ENCODE measurements around the gene OLFML2B.

The OLFML2B gene

DNA sequence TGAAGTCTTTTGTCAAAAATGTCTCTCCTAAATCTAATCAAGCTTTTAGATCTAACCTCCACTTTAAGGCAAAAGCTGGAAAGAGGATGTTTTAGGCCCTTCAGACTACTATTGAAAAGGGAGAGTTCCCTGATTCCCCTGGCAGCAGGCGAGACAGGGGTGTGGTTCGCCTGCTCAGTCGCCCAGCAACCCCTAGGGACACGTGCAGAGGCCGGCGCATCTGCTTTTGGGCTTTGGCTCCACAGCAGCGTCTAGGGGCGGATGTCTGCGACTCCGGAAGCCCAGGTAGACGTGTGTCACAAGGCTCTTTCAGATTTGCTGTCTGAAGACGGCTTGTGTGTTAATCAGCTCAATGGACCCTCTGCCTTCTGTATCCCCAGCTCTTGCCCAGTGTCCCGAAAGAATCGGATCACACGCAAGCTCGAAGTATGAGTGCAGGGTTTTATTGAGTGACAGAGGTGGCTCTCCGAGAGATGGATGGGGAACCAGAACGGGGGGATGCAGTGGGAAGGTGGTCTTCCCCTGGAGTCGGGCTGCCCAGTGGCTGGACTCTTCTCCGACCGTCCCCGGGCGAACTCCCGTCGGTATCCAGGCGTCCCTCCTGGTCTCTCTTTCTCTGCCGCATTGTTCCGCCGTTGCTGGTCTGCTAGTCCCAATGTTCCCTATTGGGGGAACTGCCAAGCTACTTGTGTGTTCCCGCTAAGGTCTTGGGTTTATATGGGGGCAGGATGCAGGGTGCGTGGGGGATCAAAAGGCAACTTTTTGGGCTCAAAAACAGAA, 45.5 kb downstream of the OLFML2B start:
- no peak for DNase-seq (ENCODE audit: low read depth in 2 of 2)

DNA sequence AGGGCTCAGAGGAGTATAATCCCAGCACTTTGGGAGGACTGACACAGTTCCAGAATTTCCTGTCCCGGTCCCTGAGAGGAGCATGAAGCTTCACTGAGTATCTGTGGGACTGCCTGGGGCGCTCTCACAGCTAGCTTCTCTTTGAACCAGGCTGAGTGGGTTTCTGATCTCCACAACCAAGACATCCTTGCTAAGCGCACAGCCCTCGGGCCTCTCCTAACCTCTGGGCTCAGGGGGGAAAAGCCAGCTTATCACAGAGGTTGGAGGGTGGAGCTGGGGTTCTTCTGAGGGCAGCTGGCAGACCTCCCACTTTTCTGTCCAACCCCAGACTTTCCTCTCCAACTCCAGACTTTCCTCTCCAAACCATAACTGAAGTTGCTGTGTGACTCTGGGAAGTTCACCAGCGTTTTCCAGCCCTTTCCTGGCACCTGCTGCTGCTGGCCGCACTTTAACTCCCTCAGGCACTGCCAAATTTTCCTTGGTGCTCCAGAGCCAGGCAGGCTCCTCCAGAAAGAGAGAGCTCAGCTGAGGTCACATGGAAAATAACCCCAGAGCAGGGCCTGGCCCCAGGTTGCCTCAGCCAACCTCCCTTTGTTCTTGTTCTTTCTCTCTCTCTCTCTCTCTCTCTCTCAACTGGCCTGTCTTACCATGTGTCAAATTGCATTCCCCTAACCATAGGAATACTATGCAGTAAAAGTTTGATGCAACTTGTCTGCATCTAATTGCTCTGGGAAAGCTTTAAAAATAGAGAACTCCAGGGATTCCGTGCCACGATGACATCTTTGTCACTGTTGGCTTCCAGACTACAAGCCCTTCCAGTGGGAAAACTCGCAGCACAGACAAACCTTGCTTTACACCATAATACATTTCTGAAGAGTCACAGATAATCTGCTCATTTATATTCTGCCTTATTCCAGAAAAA, 49.5 kb downstream of the OLFML2B start:
- DNase-seq (ENCODE audit: low read depth in 2 of 2) = no peak

DNA sequence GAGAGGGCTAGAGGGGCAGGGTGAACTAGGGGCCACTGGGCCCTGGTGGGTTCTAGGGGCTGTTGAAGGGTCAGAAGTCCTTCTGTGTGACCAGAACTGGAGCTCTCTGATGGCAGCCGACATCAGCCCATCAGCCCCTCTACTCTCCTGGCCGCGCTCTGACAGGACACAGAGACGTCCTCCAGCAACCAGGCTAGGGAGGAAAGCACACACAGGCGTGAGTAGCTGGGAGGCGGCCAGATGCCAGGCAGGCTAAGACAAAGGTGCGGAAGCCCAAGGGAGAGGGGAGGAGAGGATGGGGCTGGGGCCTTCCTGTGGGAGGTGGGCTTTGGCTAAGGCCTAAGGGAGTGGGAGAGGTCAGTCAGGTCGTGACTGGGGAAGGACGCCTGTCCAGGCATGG, 50.8 kb downstream of the OLFML2B start:
- DNase-seq (ENCODE audit: low read depth in 2 of 2) = no peak

DNA sequence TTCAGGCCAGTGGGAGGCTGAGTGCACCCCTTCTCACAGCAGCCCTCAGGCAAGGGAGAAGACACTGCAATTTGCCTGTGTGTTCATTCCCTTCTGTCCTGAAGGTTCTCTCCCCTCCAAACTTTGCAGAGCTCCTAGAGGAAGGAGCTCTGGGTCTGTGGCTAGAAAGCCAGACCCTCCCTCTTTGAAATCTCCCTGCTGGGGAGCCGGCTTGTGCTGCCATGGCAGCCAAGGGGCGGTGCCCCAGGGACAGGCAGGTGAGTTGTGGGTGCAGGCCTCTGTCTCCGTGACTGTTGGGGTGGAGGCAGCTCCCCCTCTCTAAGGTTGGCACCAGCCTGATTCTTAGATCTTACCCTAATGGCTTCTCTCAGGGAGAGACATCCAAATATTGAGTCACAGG, 53.0 kb downstream of the OLFML2B start:
- DNase-seq (ENCODE audit: low read depth in 2 of 2) = no peak

DNA sequence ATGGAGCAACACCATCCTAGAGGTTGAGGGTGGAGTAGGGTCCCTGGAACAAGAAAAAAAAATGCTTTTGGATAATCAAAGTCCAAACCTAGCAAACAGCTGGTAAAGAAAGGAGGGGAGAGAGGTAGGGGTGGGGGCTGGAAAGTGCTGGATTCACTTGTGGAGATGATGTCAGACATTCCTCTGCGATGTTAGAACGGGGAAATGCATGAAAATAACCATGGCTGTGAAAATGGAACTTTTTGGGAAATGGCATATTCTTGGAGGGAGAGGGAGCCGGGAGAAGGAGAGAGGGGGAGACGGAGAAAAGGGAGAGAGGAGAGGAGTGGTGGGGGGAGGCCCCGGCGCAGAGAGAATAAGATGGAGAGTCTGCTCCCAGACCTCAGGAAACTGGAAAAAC, 53.6 kb downstream of the OLFML2B start:
- DNase-seq (ENCODE audit: low read depth in 2 of 2) = no peak

DNA sequence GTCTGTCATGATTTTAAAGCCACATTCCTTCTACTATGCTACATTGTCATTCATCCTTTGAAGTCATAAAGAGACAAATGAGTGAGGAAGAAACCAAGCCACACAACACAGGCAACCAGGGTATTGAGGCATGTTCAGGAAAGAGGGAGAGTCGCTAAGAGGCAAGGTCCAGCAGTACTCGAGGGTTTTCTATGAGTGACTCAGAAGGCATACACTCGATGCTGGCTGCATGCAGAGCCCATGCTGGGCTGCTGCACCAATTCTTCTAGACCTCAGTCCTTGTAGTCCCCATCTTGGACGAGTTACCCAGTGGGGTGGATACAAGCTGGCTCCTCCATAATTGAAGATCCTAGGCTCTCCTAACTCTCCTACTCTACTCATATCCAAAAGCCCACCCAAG, 57.6 kb downstream of the OLFML2B start:
- no peak for DNase-seq (ENCODE audit: low read depth in 2 of 2)

DNA sequence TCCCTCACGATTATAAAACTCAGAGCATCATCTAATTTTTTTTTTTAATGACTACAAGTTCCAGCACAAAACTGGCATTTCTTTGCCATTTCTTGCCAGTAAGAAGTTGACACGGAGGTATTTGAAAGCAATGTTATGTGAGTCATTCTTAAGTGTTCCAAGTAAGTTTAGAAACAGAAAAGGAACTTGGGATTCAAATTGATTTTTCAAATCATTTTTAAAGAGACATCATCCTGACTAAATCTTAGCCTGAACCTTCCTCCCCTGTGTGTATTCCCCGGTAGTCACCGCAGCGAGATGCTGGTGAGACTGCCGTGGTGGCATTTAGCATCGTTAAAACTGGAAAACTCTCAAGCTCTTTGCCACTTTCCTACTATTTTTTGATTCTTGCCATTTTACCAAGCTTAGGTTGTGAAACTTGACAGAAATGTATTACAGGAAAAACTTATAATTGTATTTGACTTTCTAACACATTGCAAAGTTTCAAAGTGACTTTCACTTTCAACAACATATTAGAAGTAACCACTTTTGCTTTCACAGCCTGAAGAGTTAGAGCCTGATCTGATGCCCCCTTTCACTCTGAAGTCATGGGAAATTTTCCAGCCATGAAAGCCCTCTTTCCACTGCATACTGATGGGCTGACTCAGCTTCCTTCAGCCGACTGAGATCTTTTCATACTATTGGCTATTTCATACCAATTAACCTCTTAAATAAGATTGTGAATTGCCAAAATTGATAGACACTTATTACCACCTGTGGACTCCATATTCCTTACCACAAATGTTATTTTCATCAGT, 61.4 kb downstream of the OLFML2B start:
- DNase-seq (ENCODE audit: low read depth in 2 of 2) = peak; percentile 28 to 35

DNA sequence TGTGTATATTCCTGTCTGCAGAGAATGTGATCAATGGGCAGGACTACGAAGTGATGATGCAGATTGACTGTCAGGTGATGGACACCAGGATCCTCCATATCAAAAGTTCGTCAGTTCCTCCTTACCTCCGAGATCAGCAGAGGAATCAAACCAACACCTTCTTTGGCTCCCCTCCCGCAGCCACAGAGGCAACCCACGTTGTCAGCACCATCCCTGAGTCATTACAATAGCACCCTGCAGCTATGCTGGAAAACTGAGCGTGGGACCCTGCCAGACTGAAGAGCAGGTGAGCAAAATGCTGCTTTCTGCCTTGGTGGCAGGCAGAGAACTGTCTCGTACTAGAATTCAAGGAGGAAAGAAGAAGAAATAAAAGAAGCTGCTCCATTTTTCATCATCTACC, 65.2 kb downstream of the OLFML2B start:
- no peak for DNase-seq (ENCODE audit: low read depth in 2 of 2)

DNA sequence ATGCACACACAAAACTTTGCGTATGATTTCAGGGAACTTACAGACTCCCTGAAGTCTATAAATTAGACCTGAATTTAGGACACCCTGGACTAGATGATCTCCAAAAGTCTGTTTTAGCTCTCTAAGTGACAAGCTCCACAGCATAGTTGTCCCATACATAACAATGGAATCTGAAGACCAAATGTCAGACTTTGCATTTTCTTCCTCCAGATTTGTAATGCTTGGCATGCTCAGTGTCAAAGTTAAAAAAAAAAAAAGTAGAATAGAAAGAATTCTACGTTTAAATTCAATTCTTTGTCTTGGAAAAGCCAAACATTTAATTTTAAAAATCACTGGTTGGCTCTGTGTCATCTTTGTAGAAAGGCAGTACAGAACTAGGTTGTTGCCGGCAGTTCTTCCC, 66.7 kb downstream of the OLFML2B start:
- no peak for DNase-seq (ENCODE audit: low read depth in 2 of 2)

DNA sequence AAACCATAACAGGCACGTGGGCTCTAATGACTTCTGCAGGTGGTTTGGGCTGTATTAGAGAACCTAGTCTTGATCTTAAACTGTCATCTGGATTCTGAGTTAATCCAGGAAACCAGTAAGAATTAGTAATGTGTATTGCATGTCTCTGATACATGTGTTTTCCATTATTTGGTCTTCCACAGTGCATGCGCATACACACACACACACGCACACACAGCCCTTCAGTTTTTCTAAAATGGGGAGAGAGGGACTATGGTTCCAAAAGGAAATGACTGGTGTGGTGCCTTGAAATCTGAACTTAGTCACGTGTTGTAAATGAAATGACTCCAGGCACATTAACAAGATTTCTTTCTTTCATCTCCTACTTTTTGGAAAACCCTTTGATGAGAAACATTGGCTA, 67.6 kb downstream of the OLFML2B start:
- DNase-seq (ENCODE audit: low read depth in 2 of 2) = no peak

DNA sequence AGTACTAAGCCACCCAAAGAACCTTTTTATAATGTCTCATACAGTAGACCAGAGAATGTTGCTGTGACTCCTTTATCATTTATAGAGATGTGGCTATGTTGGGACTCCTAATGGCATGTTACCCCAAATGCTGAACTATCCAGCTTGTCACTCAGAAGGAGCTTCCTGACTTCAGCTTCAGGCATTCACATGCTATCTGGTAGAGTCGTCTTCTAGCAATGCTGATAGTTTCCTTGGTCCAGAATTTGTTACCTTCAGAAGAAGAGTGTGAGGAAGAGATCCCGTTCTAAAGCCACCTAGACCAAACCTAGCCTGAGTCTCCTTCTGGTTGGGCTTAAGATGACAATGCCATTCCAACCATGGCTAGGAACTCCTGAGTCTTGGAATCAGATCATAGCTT, 68.1 kb downstream of the OLFML2B start:
- DNase-seq (ENCODE audit: low read depth in 2 of 2) = no peak

DNA sequence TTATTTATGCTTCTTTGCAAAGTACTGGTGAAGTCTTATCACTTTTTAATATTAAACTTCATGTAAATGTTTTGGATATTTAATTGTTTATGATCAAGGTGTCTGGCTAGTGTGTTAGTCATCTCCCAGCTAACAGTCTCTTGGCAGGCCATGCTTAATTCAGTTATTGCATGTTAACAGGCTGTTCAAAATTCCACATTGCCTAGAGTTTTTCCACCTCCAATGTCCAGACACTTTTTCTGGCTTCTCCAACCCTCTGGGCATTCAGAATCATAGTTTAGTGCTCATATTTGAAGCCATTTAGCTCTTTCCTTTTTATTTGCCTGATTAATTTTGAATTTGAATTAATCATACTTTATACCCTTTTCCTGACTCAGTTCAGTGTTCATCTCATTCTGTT, 69.2 kb downstream of the OLFML2B start:
- DNase-seq (ENCODE audit: low read depth in 2 of 2) = no peak

DNA sequence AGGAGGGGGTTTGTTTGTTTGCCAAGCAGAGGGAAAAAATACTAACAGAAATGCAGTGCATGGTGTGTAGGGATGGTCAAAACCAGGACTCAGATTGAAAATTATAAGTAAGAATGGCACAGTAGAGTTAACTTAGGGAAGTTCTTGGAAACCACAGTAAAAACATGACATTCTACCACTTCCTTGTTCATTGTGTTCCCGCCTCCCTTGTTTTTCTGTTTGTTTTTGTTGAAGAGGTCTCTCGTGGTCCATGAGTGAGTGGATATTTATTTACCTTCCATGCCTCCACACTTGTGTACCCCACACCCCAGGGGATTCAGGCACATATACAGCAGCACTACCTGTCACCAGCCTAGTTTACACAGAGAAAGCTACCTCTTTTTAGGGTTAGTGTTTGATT, 69.6 kb downstream of the OLFML2B start:
- DNase-seq (ENCODE audit: low read depth in 2 of 2) = no peak

DNA sequence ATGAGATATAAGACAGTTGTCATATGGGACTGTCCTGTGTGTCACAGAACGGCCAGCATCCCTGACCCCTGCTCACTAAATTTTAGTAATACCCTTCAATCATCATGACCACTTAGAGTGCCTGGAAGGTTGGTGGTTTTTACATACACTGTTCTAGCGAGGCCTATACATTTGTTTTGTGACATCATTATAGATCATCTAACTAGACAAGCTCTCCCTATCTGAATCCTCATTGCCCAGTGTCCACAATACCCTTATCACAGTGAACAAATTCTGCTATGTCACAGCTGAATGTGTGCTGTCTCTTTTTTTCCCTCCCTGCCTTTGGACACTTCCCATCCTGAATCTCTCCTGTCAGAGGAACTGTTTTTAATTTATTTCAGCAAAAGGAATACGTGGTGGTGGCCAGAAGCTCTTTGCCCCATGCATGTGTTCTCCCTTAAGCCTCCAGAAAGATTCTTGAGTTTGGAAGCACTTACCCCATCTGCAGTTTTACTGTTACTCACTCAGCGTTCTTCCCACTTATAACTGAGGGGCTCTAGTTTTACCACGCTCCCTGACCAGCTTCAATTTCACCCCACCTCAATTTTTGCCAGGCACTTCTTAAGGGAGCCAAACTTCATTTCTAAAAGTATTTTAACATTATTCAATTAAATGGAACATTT, 70.3 kb downstream of the OLFML2B start:
- DNase-seq (ENCODE audit: low read depth in 2 of 2) = no peak

DNA sequence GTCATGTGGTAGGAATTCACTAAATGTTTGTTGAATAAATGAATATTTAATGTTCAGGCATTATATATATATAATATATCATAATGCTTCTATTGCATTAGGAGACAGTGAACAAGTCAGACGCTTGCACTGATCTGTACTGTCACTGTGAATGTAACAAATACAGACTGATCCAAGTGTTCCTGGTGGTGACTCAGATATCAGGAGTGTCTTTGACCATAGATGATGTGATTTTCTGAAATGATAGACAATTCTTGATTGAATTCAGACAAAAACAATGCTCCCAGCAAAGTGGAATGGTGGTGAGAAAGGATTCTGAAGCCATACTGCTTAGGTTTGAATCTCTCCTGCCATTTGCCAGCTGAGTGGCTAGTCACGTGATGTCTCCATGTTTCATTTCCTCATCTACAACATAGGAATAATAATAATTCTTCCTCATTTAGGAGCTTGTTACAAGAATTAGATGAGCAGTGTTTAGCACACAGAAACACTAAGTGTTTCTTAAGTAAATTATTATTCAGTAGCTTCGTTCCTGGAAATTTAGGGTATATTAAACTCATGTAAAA, 71.0 kb downstream of the OLFML2B start:
- DNase-seq (ENCODE audit: low read depth in 2 of 2) = no peak

DNA sequence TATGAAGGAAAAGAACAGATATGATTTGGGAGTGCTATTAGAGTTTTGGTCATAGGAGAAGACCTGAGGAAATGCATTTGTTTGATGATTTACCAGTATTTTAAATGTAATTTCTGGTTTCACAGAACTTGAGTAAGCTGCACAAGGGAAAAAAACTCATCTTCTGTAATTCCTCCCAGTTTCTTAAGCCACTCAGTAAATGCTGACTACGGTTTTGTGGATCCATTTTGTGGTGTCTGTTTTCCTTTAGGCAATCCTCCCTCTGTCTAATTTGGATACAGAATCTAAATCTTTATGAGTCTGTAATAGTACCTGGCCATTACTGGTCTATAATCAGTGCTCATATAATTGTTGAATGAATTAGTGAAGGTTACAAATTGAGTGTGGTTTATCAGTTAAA, 72.0 kb downstream of the OLFML2B start:
- DNase-seq (ENCODE audit: low read depth in 2 of 2) = no peak

DNA sequence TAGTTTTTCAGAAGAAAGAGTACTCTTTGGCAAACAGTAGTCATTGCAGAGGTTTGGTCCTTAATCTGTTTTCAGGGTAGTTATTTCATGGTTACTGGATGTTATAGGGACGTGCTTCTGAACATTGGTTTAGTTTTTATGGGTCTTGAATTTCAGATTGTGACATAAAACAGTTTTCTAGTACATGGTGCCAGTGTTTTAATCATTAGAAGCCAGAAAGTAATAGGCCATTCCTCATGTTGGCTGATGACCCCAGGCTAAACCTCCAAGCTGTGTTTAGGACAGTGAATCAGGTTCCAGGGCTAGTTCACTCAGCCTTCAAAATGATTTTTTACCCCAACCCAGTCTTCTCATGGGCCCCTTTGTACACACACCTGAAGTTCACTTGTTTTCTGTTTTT, 73.3 kb downstream of the OLFML2B start:
- DNase-seq (ENCODE audit: low read depth in 2 of 2) = no peak

DNA sequence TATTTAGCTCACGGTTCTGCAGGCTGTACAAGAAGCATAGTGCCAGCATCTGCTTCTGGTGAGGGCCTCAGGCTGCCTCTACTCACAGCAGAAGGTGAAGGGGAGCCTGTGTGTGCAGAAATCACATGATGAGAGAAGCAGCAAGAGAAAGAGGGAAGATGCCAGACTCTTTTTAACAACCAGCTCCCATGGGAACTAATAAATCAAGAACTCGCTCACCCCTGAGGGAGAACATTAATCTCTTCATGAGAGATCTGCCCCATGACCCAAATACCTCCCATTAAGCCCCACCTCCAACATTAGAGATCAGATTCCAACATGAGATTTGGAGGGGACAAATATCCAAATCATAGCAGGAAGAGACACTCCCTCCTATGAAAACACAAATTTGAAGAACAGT, 74.1 kb downstream of the OLFML2B start:
- DNase-seq (ENCODE audit: low read depth in 2 of 2) = no peak

DNA sequence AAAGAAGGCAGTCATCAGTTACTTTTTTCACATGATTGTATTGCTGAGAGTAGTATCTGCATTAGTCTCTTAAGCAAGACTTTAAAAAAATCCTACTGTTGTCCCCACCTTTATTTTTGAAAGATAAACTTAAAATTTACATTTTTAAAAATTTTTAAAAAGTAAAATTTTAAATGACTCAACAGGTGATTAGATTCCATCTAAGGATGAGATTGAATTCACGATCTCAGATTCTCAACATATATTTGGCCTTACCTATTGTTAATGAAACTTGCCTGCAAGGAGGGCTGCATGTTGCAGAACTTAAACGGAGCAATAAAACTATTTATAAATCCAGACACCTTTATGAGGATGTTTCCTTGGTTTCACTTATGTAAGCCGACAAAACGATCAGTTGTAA, 75.2 kb downstream of the OLFML2B start:
- no peak for DNase-seq (ENCODE audit: low read depth in 2 of 2)

DNA sequence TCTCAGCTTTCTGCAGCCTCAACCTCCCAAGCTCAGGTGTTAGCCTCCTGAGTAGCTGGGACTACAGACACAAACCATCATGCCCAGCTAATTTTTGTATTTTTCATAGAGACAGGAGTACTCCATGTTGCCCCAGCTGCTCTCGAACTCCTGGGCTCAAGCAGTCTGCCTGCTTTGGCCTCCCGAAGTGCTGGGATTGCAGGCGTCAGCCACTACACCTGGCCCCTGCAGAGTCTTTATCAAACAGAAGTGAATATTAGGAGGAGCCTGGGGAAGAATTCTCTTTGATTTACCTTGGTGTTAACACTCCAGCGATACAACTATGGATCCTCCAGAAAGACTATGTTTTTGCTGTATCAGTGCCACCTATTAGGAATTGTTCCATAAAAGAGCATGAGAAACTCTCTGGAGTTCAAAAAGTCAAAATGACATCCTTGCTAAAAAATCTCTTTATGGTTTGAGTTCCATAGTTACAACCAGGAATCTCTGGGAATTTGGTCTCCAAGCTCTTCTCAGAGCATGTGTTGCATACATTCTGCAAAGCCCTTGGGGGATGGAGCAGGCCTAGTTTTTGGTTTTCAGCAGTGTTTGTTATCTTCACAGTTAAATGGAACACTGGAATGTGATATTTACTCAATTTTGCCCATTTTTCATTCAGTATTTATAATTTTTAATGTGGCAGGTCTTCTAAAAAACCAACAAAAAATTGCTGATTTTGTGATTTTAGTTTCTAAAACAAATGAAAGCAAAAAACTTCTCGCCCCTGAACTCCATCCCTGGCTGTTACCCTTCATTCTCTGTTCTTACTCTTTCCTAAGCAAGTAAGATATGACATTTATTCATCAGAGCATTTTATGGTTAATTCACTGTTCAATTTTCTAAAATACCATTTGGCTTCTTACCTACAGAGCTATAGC, 77.3 kb downstream of the OLFML2B start:
- no peak for DNase-seq (ENCODE audit: low read depth in 2 of 2)

All from stimulated activated CD4-positive, alpha-beta T cell treated with anti-CD3 and anti-CD28 coated beads, Interleukin-12 subunit alpha, Interleukin-12 subunit beta, amount 100 ng/mL, for 24 hours (primary cell).